HCT116 (cell line): ENCODE results near the gene RBMXL2. TPM values are rescaled to one million over a fixed set of nuclear protein-coding genes. Genes with fewer than 3 reads are reported as not detected.

ENCODE experiments used
- ATAC-seq: fragments of 200-7000 bp; cut with Tn5 transposase; 2 replicates; pipeline ENCODE4 v1.9.1; 2020; ENCODE audit warnings: mild to moderate bottlenecking, moderate library complexity
- BruUV-seq: library from RNA; stranded (reverse); fragments of 400-500 nt; replicated peaks from 2 replicates; lab custom pipeline; 2021; lab: Mats Ljungman, UMichigan
- CTCF ChIA-PET: fragments of 300-600 bp; sonication (Branson Sonifier 250); formaldehyde crosslinking; loops from one replicate; lab custom pipeline; 2021; ENCODE audit warnings: antibody characterized with exemption; lab: Charles Lee
- POLR2A ChIA-PET: fragments of 300-600, 350-600 bp; sonication (Branson Sonifier 250); formaldehyde crosslinking; loops from one replicate; lab custom pipeline; 2021; ENCODE audit warnings: antibody characterized with exemption; lab: Charles Lee
- RAD21 ChIA-PET, 2 experiments: fragments of 300-600 bp; sonication (Branson Sonifier 250); formaldehyde crosslinking; loops; one replicate each; lab custom pipeline; 2023; ENCODE audit warnings: low total read pairs in 2 of 2; ENCODE audit not compliant: uncharacterized antibody in 2 of 2, unreplicated experiment in 2 of 2, low non-redundant PET in 1 of 2; lab: Charles Lee
- DNase-seq: peaks from one replicate; pipeline ENCODE4 v3.0.0-alpha.2; 2010; ENCODE audit warnings: low read depth, low spot score
- H2AFZ ChIP-seq: fragments of 200-600 bp; shearing (Covaris generic), sonication (generic); 2 replicates; pipeline ENCODE4 v1.6.1; 2017; ENCODE audit warnings: low read depth, mixed run types, mixed read lengths, antibody characterized with exemption, low read length; ENCODE audit not compliant: poor library complexity, severe bottlenecking
- H3K27ac ChIP-seq: 2 replicates; pipeline ENCODE4 v1.5.1; 2012; ENCODE audit warnings: low read depth, low read length
- H3K27me3 ChIP-seq: fragments of 200-600 bp; sonication (generic); 2 replicates; pipeline ENCODE4 v1.6.1; 2016; ENCODE audit warnings: mixed run types, low read length, mixed read lengths; ENCODE audit not compliant: insufficient read depth
- H3K36me3 ChIP-seq, 2 experiments: fragments of 200-500 bp in 1 of 2; fragments of 200-600 bp in 1 of 2; sonication (Bioruptor generic) in 1 of 2; sonication (generic) in 1 of 2; 2 replicates each; pipeline versions ENCODE4 v1.5.1 to v1.6.1; 2014 to 2016; ENCODE audit warnings: low read length in 2 of 2, inconsistent platforms in 1 of 2, mixed read lengths in 1 of 2, mixed run types in 1 of 2; ENCODE audit not compliant: insufficient read depth in 2 of 2, control insufficient read depth in 1 of 2
- H3K4me1 ChIP-seq, 2 experiments: fragments of 200-600 bp in 1 of 2; sonication (generic) in 1 of 2; 2 replicates each; pipeline versions ENCODE4 v1.5.1 to v1.6.1; 2012 to 2017; ENCODE audit warnings: low read length in 2 of 2, inconsistent platforms in 1 of 2, mild to moderate bottlenecking in 1 of 2, mixed read lengths in 1 of 2, mixed run types in 1 of 2, moderate library complexity in 1 of 2; ENCODE audit not compliant: insufficient read depth in 2 of 2, control insufficient read depth in 1 of 2
- H3K4me2 ChIP-seq: fragments of 200-600 bp; sonication (generic); 2 replicates; pipeline ENCODE4 v1.6.1; 2017; ENCODE audit warnings: mixed run types, low read length, mixed read lengths
- H3K4me3 ChIP-seq, 2 experiments: fragments of 200-600 bp in 1 of 2; sonication (generic) in 1 of 2; replicated peaks in 1 of 2; 2 replicates each; pipeline ENCODE4 v1.5.1; 2011 to 2016; ENCODE audit warnings: low read length in 2 of 2, control low read depth in 1 of 2, low read depth in 1 of 2, mild to moderate bottlenecking in 1 of 2, mixed read lengths in 1 of 2, mixed run types in 1 of 2
- H3K79me2 ChIP-seq: fragments of 200-600 bp; sonication (generic); 2 replicates; pipeline ENCODE4 v1.6.1; 2017; ENCODE audit warnings: mild to moderate bottlenecking, mixed run types, low read length, moderate library complexity, mixed read lengths; ENCODE audit not compliant: insufficient read depth
- H3K9ac ChIP-seq: fragments of 200-600 bp; sonication (generic); 2 replicates; pipeline ENCODE4 v1.6.1; 2016; ENCODE audit warnings: low read length, mixed read lengths
- H3K9me2 ChIP-seq: fragments of 200-600 bp; sonication (generic), shearing (Covaris generic); 2 replicates; pipeline ENCODE4 v1.6.1; 2017; ENCODE audit warnings: mixed run types, mild to moderate bottlenecking, moderate library complexity; ENCODE audit not compliant: insufficient read depth
- H3K9me3 ChIP-seq, 2 experiments: fragments of 200-500 bp in 1 of 2; fragments of 200-600 bp in 1 of 2; sonication (Bioruptor generic) in 1 of 2; sonication (generic) in 1 of 2; 2 replicates each; pipeline ENCODE4 v1.6.1; 2014 to 2017; ENCODE audit warnings: low read length in 2 of 2, mixed read lengths in 2 of 2, inconsistent platforms in 1 of 2, low read depth in 1 of 2, mild to moderate bottlenecking in 1 of 2, mixed run types in 1 of 2, moderate library complexity in 1 of 2; ENCODE audit not compliant: control insufficient read depth in 1 of 2, insufficient read depth in 1 of 2
- H4K20me1 ChIP-seq: fragments of 200-600 bp; sonication (generic), shearing (Covaris generic); 2 replicates; pipeline ENCODE4 v1.6.1; 2017; ENCODE audit warnings: mixed run types, mild to moderate bottlenecking, moderate library complexity; ENCODE audit not compliant: insufficient read depth
- CBX3 ChIP-seq: IDR thresholded peaks from 2 replicates; pipeline ENCODE4 v1.6.1; 2012; ENCODE audit warnings: low read depth
- EGR1 ChIP-seq: IDR thresholded peaks from 2 replicates; pipeline ENCODE4 v1.6.1; 2012; ENCODE audit warnings: low read depth
- EZH2phosphoT487 ChIP-seq: fragments of 200-600 bp; IDR thresholded peaks from 2 replicates; pipeline ENCODE4 v1.6.1; 2018; ENCODE audit warnings: antibody characterized with exemption, borderline replicate concordance
- POLR2A ChIP-seq: IDR thresholded peaks from 2 replicates; pipeline ENCODE4 v1.7.0; 2011; ENCODE audit warnings: borderline replicate concordance; ENCODE audit not compliant: insufficient read depth, insufficient read length; ENCODE audit errors: extremely low read depth
- POLR2AphosphoS5 ChIP-seq: IDR thresholded peaks from 2 replicates; pipeline ENCODE4 v1.6.1; 2011; ENCODE audit warnings: mild to moderate bottlenecking, low read depth, low read length, moderate library complexity
- RAD21 ChIP-seq: IDR thresholded peaks from 2 replicates; pipeline ENCODE4 v1.6.1; 2012; ENCODE audit warnings: low read depth, mild to moderate bottlenecking
- SIN3A ChIP-seq: IDR thresholded peaks from 2 replicates; pipeline ENCODE4 v1.6.1; 2012; ENCODE audit warnings: low read depth
- SP1 ChIP-seq: IDR thresholded peaks from 2 replicates; pipeline ENCODE4 v1.6.1; 2012; ENCODE audit warnings: low read depth
- SRF ChIP-seq: IDR thresholded peaks from 2 replicates; pipeline ENCODE4 v1.6.1; 2012; ENCODE audit warnings: low read depth
- intact Hi-C: fragments of 100-400 bp; cut with micrococcal nuclease; formaldehyde crosslinking; loops from 2 replicates; pipeline ENCODE4 v1.10.0; 2022
- total RNA-seq: library from RNA; stranded (reverse); gene quantifications from one replicate; pipeline ENCODE4 v1.2.1, GENCODE V29; 2021; ENCODE audit not compliant: unreplicated experiment
- TF ChIP-seq, protein P1 (sequence below): IDR thresholded peaks from 2 replicates; pipeline ENCODE4 v1.6.1; 2011; ENCODE audit warnings: mild to moderate bottlenecking, low read length, moderate library complexity; ENCODE audit not compliant: insufficient replicate concordance; ENCODE audit errors: extremely low read depth
- TF ChIP-seq, protein P2 (sequence below): IDR thresholded peaks from 2 replicates; pipeline ENCODE4 v1.6.1; 2012
- TF ChIP-seq, protein P3 (sequence below), 3 experiments: fragments of 200-600 bp in 1 of 3; sonication (generic) in 1 of 3; IDR thresholded peaks in 2 of 3; conservative IDR thresholded peaks in 1 of 3; 2 replicates each; pipeline ENCODE4 v1.5.1; 2012 to 2017; ENCODE audit warnings: low read depth in 2 of 3, low read length in 2 of 3, antibody characterized with exemption in 1 of 3, borderline replicate concordance in 1 of 3, control low read depth in 1 of 3, mild to moderate bottlenecking in 1 of 3, mixed read lengths in 1 of 3, mixed run types in 1 of 3, moderate library complexity in 1 of 3; ENCODE audit not compliant: insufficient read depth in 1 of 3
- TF ChIP-seq, protein P4 (sequence below): IDR thresholded peaks from 2 replicates; pipeline ENCODE4 v1.6.1; 2012; ENCODE audit warnings: low read depth

The RBMXL2 gene
- total RNA-seq, 1 experiment from 2014 or later: 0.12 TPM

DNA sequence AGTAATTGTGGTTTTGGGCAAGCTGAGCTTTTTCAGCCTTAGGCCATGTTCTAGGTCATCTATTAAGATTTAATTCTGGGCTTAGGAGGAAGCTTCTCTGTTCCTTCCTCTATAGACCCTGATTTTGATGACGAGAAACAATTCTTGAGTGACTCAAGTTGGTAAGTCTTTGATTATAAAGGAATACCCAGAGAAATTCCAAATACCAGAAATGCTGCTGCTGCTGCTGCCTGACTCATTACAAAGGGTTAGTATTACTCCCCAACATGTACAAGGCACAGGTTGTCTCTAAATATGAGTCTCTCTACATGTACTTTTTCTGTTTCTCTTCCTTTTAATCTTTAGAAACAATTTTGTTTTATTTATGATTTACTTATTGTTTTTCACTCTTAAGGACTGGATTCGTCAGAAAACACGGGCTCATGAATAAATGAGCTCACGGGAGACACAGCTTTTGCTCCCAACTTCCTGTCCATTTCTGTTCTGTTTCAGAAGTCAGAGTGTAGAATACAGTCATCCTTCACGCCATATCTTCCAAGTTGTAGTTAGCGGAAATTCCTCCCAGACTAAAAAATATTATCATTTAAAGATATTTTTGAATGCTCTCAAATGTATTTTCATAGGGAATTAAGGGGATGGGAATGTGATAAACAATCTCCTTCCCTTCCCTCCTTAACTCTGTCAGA is 31.8 kb upstream of the RBMXL2 start (continued):
- TF ChIP-seq, protein P1, sequence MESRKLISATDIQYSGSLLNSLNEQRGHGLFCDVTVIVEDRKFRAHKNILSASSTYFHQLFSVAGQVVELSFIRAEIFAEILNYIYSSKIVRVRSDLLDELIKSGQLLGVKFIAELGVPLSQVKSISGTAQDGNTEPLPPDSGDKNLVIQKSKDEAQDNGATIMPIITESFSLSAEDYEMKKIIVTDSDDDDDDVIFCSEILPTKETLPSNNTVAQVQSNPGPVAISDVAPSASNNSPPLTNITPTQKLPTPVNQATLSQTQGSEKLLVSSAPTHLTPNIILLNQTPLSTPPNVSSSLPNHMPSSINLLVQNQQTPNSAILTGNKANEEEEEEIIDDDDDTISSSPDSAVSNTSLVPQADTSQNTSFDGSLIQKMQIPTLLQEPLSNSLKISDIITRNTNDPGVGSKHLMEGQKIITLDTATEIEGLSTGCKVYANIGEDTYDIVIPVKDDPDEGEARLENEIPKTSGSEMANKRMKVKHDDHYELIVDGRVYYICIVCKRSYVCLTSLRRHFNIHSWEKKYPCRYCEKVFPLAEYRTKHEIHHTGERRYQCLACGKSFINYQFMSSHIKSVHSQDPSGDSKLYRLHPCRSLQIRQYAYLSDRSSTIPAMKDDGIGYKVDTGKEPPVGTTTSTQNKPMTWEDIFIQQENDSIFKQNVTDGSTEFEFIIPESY: no peak
- TF ChIP-seq, protein P2, sequence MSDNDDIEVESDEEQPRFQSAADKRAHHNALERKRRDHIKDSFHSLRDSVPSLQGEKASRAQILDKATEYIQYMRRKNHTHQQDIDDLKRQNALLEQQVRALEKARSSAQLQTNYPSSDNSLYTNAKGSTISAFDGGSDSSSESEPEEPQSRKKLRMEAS: no peak

DNA sequence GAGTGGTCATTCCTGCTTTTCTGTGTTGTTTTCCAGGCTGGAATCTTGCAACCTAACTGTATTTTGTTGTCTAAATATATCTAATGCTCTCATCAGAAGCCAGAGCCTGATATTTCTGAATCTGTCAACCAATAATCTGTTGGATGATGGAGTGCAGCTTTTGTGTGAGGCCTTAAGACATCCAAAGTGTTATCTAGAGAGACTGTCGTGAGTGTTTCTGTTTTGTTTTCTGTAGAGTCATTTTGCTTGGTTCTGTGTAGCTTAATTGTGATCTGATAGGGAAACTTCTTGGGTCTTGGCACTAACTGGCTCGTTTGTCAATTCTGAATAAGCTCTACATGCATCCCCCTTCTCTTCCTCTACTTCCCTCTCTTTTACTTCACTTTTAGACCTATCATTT is 31.2 kb upstream of the RBMXL2 start:
- RAD21 ChIA-PET: no interaction called here
- Histone ChIP-seq H3K9me2 (no peaks in the 10 kb centered on the region), H2AFZ (no peak overlapping the region), H4K20me1 (no peaks in the 10 kb centered on the region), H3K27me3 (no peaks in the 10 kb centered on the region; the same call in 1 of the 2 replicates), H3K4me2 (no peak overlapping the region), H3K4me3 (no peak overlapping the region), H3K36me3 (no peaks in the 10 kb centered on the region), H3K4me1 (no peaks in the 10 kb centered on the region), H3K9me3 (no peaks in the 10 kb centered on the region), H3K79me2 (no peaks in the 10 kb centered on the region), H3K27ac (no peak overlapping the region), H3K9ac (no peak overlapping the region)
- intact Hi-C loops: no loop called here
- DNase-seq (no peak), ATAC-seq (no peak)
- POLR2A ChIA-PET: no interaction called here
- BruUV-seq: no TSS peak
- CTCF ChIA-PET: no interaction called here
- TF ChIP-seq, protein P1: no peak
- TF ChIP-seq, protein P3, sequence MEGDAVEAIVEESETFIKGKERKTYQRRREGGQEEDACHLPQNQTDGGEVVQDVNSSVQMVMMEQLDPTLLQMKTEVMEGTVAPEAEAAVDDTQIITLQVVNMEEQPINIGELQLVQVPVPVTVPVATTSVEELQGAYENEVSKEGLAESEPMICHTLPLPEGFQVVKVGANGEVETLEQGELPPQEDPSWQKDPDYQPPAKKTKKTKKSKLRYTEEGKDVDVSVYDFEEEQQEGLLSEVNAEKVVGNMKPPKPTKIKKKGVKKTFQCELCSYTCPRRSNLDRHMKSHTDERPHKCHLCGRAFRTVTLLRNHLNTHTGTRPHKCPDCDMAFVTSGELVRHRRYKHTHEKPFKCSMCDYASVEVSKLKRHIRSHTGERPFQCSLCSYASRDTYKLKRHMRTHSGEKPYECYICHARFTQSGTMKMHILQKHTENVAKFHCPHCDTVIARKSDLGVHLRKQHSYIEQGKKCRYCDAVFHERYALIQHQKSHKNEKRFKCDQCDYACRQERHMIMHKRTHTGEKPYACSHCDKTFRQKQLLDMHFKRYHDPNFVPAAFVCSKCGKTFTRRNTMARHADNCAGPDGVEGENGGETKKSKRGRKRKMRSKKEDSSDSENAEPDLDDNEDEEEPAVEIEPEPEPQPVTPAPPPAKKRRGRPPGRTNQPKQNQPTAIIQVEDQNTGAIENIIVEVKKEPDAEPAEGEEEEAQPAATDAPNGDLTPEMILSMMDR (IDR thresholded peaks at IDR 0.05 in 2 of 3, conservative IDR thresholded peaks at IDR 0.05 in 1 of 3; ENCODE audit: borderline replicate concordance in 1 of 3, insufficient read depth in 1 of 3, low read depth in 2 of 3, low read length in 2 of 3): no peak
- no peak for TF ChIP-seq RAD21
- TF ChIP-seq EZH2phosphoT487: no peak
- no peak for TF ChIP-seq SIN3A
- TF ChIP-seq, protein P2: no peak
- no peak for TF ChIP-seq POLR2A
- TF ChIP-seq, protein P4, sequence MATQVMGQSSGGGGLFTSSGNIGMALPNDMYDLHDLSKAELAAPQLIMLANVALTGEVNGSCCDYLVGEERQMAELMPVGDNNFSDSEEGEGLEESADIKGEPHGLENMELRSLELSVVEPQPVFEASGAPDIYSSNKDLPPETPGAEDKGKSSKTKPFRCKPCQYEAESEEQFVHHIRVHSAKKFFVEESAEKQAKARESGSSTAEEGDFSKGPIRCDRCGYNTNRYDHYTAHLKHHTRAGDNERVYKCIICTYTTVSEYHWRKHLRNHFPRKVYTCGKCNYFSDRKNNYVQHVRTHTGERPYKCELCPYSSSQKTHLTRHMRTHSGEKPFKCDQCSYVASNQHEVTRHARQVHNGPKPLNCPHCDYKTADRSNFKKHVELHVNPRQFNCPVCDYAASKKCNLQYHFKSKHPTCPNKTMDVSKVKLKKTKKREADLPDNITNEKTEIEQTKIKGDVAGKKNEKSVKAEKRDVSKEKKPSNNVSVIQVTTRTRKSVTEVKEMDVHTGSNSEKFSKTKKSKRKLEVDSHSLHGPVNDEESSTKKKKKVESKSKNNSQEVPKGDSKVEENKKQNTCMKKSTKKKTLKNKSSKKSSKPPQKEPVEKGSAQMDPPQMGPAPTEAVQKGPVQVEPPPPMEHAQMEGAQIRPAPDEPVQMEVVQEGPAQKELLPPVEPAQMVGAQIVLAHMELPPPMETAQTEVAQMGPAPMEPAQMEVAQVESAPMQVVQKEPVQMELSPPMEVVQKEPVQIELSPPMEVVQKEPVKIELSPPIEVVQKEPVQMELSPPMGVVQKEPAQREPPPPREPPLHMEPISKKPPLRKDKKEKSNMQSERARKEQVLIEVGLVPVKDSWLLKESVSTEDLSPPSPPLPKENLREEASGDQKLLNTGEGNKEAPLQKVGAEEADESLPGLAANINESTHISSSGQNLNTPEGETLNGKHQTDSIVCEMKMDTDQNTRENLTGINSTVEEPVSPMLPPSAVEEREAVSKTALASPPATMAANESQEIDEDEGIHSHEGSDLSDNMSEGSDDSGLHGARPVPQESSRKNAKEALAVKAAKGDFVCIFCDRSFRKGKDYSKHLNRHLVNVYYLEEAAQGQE: no peak
- no peak for TF ChIP-seq SP1
- TF ChIP-seq EGR1: no peak
- no peak for TF ChIP-seq CBX3
- no peak for TF ChIP-seq POLR2AphosphoS5
- TF ChIP-seq SRF: no peak
